ENCODE results near the gene DCUN1D4.

The DCUN1D4 gene

DNA sequence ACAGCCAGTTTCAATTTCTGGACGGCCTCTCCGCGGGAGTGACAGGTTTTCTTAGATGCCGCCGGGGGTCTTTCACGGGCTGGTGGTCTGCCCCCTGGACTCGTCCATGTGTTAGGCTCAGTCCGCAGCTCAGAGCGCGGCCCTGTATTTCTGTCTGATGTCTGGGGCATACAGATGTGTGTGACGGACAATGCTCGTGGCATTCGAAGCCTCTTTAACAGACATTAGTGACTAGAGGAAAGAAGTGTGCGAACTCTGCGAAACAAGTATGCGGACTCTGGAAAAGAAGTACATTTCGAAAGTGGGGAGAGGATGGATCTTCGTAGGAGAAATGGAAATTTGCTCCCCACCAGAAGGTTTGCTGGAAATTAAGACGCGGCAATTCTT, 793 bp upstream of the DCUN1D4 start:
- H3K27ac ChIP-seq (ENCODE audit: low read depth, low read length, severe bottlenecking) = peak overlapping the region; percentile 86
- H3K4me3 ChIP-seq (ENCODE audit: extremely low read depth, insufficient read depth, low read length, poor library complexity, severe bottlenecking) = peak overlapping the region; percentile 92
- peaks cover 6% of the 10 kb centered on the region for H3K4me1 ChIP-seq (ENCODE audit: control insufficient read depth, insufficient read depth, low read length, poor library complexity, severe bottlenecking)
- H3K36me3 ChIP-seq (ENCODE audit: control insufficient read depth, insufficient read depth, low read length) = no peaks in the 10 kb centered on the region
- H3K9me3 ChIP-seq (ENCODE audit: control insufficient read depth, low read length) = no peaks in the 10 kb centered on the region
- WGBS, 2 experiments (ENCODE audit: insufficient coverage in 2 of 2) = 1% methylated on average over 14 to 16 of the region's 20 CpGs

DNA sequence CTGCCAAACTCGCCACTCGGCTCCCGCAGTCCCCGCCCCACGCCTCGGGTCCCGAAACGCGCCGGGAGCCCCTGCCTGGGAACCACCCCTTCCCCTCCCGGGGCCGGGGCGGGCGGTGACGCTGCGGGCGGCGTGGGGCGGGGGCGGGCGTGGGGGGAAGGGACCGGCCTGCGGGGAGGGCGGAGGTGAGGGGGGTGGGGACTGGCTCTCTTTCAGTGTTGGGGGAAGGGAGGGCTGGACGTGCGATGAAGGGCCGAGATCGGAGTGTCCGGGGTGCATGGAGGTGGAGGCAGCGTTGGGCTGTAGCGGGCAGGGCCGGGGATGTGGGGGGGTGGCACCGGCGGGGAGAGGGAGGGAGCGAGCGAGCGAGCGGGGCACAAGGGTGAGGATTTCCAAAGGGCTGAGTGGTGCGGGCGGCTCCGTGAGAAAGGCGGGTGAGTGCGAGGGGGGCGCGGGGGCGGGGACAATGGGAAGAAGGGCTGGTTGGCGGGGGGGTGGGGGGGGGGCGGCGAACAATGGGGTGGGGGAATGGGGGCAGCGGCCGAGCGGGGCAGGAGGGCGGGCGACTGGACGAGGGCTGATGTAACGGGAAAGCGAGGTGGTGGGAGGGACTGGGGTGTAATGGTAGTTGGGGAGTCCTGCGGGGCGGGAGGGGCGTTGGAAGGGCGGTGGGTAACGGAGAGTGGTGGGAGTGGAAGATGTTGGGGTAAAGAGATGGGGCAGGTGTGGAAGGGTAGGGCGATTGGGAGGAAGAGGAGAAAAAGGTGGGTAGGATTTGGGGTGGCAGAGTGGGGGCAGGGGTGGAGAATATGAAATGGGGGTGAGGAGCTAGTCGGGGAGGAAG, 578 bp downstream of the DCUN1D4 start:
- Histone ChIP-seq H3K27ac (ENCODE audit: low read depth, low read length, severe bottlenecking) (peak overlapping the region; percentile 81), H3K36me3 (ENCODE audit: control insufficient read depth, insufficient read depth, low read length) (no peaks in the 10 kb centered on the region), H3K4me1 (ENCODE audit: control insufficient read depth, insufficient read depth, low read length, poor library complexity, severe bottlenecking) (peaks cover 6% of the 10 kb centered on the region), H3K4me3 (ENCODE audit: extremely low read depth, insufficient read depth, low read length, poor library complexity, severe bottlenecking) (peak overlapping the region; percentile 92), H3K9me3 (ENCODE audit: control insufficient read depth, low read length) (no peaks in the 10 kb centered on the region)
- 1 to 3% methylated on average over 13 to 27 of the region's 64 CpGs for WGBS, 2 experiments (ENCODE audit: insufficient coverage in 2 of 2)

DNA sequence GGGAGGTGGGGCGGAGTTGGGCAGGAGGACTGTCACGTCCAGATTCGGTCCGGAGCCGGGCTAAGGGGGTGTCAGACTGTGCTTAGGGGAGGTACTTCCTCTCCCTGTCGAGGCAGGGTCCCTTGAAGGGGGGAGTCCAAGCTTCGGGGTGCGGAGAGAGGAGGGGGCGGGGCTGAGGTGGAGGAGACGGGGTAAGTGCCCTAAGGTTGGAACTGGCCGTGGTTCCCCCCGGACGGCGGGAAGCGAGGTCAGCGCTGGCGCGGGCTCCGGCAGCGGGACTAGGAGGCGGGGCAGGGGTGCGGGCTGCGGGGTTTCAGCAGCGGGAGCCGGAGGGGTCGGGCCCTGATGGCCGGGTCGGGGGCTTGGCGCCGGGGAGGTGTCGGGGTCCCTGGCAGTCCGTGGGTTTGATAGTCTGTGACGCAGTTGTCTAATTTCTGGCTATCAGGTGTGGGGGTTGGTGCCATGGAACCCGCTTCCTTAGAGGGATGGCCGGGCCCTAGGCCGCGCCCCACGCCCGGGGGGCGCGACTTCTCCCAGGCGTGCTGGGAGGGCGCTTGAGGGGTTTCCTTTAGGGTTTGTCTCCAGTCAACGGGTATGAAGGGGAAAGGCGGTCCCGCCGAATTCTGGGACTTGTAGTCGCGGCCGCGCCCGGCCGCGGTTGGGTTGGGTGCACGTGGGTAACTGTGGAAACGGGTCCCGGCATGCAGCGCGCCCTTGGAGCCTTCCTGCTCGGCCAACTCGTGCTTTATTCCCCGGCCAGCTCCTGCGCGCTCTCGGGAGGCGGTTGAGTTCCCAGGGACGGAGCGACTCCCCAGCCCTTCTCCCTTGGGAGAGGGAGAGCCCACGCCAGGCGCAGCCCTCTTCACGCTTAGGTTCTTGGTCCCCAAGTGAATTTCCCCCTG, 1.5 kb downstream of the DCUN1D4 start:
- 0 to 1% methylated on average over 50 to 63 of the region's 71 CpGs for WGBS, 2 experiments (ENCODE audit: insufficient coverage in 2 of 2)
- Histone ChIP-seq H3K4me3 (ENCODE audit: extremely low read depth, insufficient read depth, low read length, poor library complexity, severe bottlenecking) (peak overlapping the region; percentile 92), H3K4me1 (ENCODE audit: control insufficient read depth, insufficient read depth, low read length, poor library complexity, severe bottlenecking) (peaks cover 6% of the 10 kb centered on the region), H3K27ac (ENCODE audit: low read depth, low read length, severe bottlenecking) (peak overlapping the region; percentile 81), H3K36me3 (ENCODE audit: control insufficient read depth, insufficient read depth, low read length) (no peaks in the 10 kb centered on the region), H3K9me3 (ENCODE audit: control insufficient read depth, low read length) (no peaks in the 10 kb centered on the region)

GRCh38 chr4:51845055-51845426, 2.1 kb downstream of the DCUN1D4 start:
- H3K9me3 ChIP-seq (ENCODE audit: control insufficient read depth, low read length) = no peaks in the 10 kb centered on the region
- peak overlapping the region; percentile 81 for H3K27ac ChIP-seq (ENCODE audit: low read depth, low read length, severe bottlenecking)
- H3K4me3 ChIP-seq (ENCODE audit: extremely low read depth, insufficient read depth, low read length, poor library complexity, severe bottlenecking) = peak overlapping the region; percentile 92
- peaks cover 6% of the 10 kb centered on the region for H3K4me1 ChIP-seq (ENCODE audit: control insufficient read depth, insufficient read depth, low read length, poor library complexity, severe bottlenecking)
- 60 to 77% methylated on average over 5 to 6 of the region's 6 CpGs for WGBS, 2 experiments (ENCODE audit: insufficient coverage in 2 of 2)
- no peaks in the 10 kb centered on the region for H3K36me3 ChIP-seq (ENCODE audit: control insufficient read depth, insufficient read depth, low read length)

DNA sequence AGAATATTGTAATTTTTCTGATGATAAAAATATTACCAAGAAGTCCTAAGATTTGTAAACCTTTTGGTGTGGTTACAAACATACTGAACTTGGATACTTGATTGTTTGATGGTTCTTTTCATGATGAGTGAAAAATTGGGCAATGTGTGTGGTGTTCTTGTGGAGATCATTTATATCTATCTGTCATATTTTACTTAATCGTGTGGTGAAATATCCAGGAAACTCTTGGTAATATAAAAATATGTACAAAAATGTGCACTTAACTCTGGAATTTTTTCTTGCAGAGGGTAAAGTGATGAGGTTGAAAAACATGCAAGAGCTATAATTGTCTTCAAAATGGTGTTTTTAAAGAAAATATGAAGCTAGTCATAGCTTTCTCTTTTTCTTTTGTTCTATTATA, 2.8 kb downstream of the DCUN1D4 start:
- H3K4me3 ChIP-seq (ENCODE audit: extremely low read depth, insufficient read depth, low read length, poor library complexity, severe bottlenecking) = no peak overlapping the region
- no peak overlapping the region for H3K27ac ChIP-seq (ENCODE audit: low read depth, low read length, severe bottlenecking)
- H3K9me3 ChIP-seq (ENCODE audit: control insufficient read depth, low read length) = no peaks in the 10 kb centered on the region
- no peaks in the 10 kb centered on the region for H3K36me3 ChIP-seq (ENCODE audit: control insufficient read depth, insufficient read depth, low read length)
- no CpG with 5 or more reads among the region's 1 CpG for WGBS, 2 experiments (ENCODE audit: insufficient coverage in 2 of 2)
- H3K4me1 ChIP-seq (ENCODE audit: control insufficient read depth, insufficient read depth, low read length, poor library complexity, severe bottlenecking) = peaks cover 6% of the 10 kb centered on the region

DNA sequence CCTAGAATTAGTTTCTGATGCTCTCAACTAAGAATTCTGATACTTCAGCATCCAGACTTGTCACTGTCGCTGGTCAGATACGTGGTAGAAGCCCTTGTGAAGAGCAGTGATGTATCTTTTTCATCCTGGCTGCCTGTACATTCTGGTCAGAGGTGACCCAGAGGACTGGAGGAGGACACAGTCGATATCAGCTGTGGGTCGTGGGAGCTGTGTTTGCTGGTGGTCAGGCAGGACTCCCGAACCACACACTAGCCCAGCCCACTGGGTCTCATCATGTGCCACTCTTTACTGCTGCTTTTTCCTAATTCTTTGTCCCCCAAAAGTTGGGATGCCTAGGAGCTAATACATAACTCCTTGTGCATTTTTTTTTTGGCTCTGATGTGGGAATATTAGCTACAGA, 6.5 kb downstream of the DCUN1D4 start:
- peaks cover 15% of the 10 kb centered on the region for H3K4me1 ChIP-seq (ENCODE audit: control insufficient read depth, insufficient read depth, low read length, poor library complexity, severe bottlenecking)
- WGBS, 2 experiments (ENCODE audit: insufficient coverage in 2 of 2) = 88 to 93% methylated on average over 2 to 5 of the region's 5 CpGs

GRCh38 chr4:51850294-51850693, 7.3 kb downstream of the DCUN1D4 start:
- WGBS, 2 experiments (ENCODE audit: insufficient coverage in 2 of 2) = 91 to 100% methylated on average over 3 to 4 of the region's 4 CpGs
- peaks cover 13% of the 10 kb centered on the region for H3K4me1 ChIP-seq (ENCODE audit: control insufficient read depth, insufficient read depth, low read length, poor library complexity, severe bottlenecking)
- H3K27ac ChIP-seq (ENCODE audit: low read depth, low read length, severe bottlenecking) = no peak overlapping the region
- no peaks in the 10 kb centered on the region for H3K36me3 ChIP-seq (ENCODE audit: control insufficient read depth, insufficient read depth, low read length)
- H3K4me3 ChIP-seq (ENCODE audit: extremely low read depth, insufficient read depth, low read length, poor library complexity, severe bottlenecking) = no peak overlapping the region
- H3K9me3 ChIP-seq (ENCODE audit: control insufficient read depth, low read length) = no peaks in the 10 kb centered on the region

More for the DNA sequence above, 6.5 kb downstream of the DCUN1D4 start:
- Histone ChIP-seq H3K4me3 (ENCODE audit: extremely low read depth, insufficient read depth, low read length, poor library complexity, severe bottlenecking) (no peak overlapping the region), H3K9me3 (ENCODE audit: control insufficient read depth, low read length) (no peaks in the 10 kb centered on the region), H3K36me3 (ENCODE audit: control insufficient read depth, insufficient read depth, low read length) (no peaks in the 10 kb centered on the region), H3K27ac (ENCODE audit: low read depth, low read length, severe bottlenecking) (no peak overlapping the region)

DNA sequence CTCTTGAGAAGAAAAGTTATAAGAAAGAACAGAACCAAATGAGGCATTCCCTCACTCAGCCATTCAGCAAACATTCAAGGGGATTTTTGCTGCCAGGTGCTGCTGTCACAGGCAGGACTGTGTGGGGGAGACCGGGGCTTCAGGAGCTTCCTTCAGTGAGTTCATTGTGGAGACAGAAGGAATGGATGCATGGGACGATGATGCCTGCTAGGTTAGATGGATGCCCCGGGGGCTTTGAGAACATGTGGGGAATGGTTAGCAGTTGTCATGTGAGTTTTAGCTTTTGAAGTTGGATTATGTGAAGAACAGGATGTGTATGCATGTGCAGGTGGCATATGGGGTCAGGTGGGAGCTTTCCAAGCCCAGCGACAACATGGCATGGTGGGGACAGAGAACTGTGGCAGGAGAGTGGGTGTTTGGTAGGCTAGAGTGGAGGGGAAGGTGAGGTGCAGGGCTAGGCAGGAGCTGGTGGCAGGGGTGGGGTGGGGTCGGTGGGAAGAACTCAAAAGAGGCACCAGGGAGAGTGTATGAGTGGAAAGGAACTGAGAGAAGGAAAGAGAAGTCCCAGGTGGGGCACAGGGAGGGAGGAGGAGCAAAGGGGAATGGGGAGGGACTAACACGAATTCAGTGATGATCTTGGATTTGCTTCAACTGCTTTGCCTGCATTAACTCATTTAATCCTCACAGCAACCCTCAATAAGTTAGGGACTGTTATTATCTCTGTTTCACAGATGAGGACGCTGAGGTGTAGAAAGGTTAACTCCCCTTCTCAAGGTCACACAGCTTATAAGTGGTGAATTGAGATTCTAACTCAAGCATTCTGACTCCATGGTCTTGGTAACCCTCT, 8.4 kb downstream of the DCUN1D4 start:
- 84% methylated on average over 5 of the region's 7 CpGs for WGBS, 2 experiments (ENCODE audit: insufficient coverage in 2 of 2)
- H3K27ac ChIP-seq (ENCODE audit: low read depth, low read length, severe bottlenecking) = no peak overlapping the region

GRCh38 chr4:51851937-51852290, 9.0 kb downstream of the DCUN1D4 start:
- Histone ChIP-seq H3K9me3 (ENCODE audit: control insufficient read depth, low read length) (no peaks in the 10 kb centered on the region), H3K36me3 (ENCODE audit: control insufficient read depth, insufficient read depth, low read length) (no peaks in the 10 kb centered on the region), H3K27ac (ENCODE audit: low read depth, low read length, severe bottlenecking) (no peak overlapping the region), H3K4me1 (ENCODE audit: control insufficient read depth, insufficient read depth, low read length, poor library complexity, severe bottlenecking) (peaks cover 9% of the 10 kb centered on the region), H3K4me3 (ENCODE audit: extremely low read depth, insufficient read depth, low read length, poor library complexity, severe bottlenecking) (no peak overlapping the region)

More for the DNA sequence above, 8.4 kb downstream of the DCUN1D4 start:
- Histone ChIP-seq H3K36me3 (ENCODE audit: control insufficient read depth, insufficient read depth, low read length) (no peaks in the 10 kb centered on the region), H3K4me3 (ENCODE audit: extremely low read depth, insufficient read depth, low read length, poor library complexity, severe bottlenecking) (no peak overlapping the region), H3K9me3 (ENCODE audit: control insufficient read depth, low read length) (no peaks in the 10 kb centered on the region), H3K4me1 (ENCODE audit: control insufficient read depth, insufficient read depth, low read length, poor library complexity, severe bottlenecking) (peaks cover 9% of the 10 kb centered on the region)

DNA sequence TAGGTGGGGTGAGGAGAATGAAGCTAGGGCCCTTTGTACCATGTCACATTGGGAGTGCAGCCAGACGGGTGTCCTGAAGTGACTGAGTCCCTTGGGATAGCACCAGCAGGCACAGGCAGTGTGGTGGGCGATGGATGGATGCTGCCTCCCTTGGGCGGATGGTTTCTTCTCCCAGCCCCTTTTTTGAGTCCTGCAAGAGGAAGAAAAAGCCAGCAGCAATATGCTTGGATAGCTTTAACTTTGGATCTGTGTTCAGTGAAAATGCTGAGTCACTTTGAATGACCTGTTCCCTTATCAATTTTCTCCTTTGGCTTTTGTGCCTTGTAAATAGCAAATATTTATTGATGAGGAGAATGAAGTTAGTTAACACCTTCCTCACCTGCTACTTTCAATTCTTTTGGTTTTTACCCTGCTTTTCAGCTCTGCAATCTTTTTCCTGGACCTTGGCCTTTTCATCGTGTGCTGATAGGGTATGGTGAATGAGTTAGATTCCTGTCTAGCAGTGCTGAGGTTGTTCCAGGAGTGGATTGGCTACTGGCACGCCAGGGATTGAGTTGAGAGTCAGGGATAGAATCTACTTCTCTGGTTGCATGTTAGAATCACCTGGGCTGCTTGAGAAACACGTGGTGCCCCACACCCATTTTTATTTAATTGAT, 10.2 kb downstream of the DCUN1D4 start:
- WGBS, 2 experiments (ENCODE audit: insufficient coverage in 2 of 2) = 73 to 75% methylated on average over 4 to 5 of the region's 6 CpGs
- peak overlapping the region; percentile 55 for H3K27ac ChIP-seq (ENCODE audit: low read depth, low read length, severe bottlenecking)

More for the DNA sequence above, 10.2 kb downstream of the DCUN1D4 start:
- no peak overlapping the region for H3K4me3 ChIP-seq (ENCODE audit: extremely low read depth, insufficient read depth, low read length, poor library complexity, severe bottlenecking)
- H3K36me3 ChIP-seq (ENCODE audit: control insufficient read depth, insufficient read depth, low read length) = peaks cover 5% of the 10 kb centered on the region
- no peaks in the 10 kb centered on the region for H3K9me3 ChIP-seq (ENCODE audit: control insufficient read depth, low read length)
- H3K4me1 ChIP-seq (ENCODE audit: control insufficient read depth, insufficient read depth, low read length, poor library complexity, severe bottlenecking) = peaks cover 9% of the 10 kb centered on the region

Measured in mesodermal cell (in vitro differentiated cells).